ENCODE results near the gene MKRN2OS. TPM values are rescaled to one million over a fixed set of nuclear protein-coding genes. Genes with fewer than 3 reads are reported as not detected.

Gene MKRN2OS
- total RNA-seq, 1 donor from 2014 or later, result not detected

GRCh38 chr3:12515631-12516030 is 29.7 kb downstream of the MKRN2OS start:
- no peak overlapping the region for H3K27ac Mint-ChIP-seq (ENCODE audit: unreplicated experiment)
- DNase-seq (ENCODE audit: low spot score), result no peak
- no peaks in the 10 kb centered on the region for H3K27me3 Mint-ChIP-seq (ENCODE audit: unreplicated experiment)
- no peaks in the 10 kb centered on the region for H3K4me1 Mint-ChIP-seq (ENCODE audit: unreplicated experiment)
- H3K4me3 Mint-ChIP-seq (ENCODE audit: unreplicated experiment), result no peak overlapping the region
- TF ChIP-seq CTCF (IDR thresholded peaks at IDR 0.05; ENCODE audit: unreplicated experiment), result no peak
- H3K36me3 Mint-ChIP-seq (ENCODE audit: low read depth, unreplicated experiment), result no peaks in the 10 kb centered on the region
- H3K9me3 Mint-ChIP-seq (ENCODE audit: unreplicated experiment), result no peaks in the 10 kb centered on the region

- H3K9me3 Mint-ChIP-seq (ENCODE audit: unreplicated experiment), result no peaks in the 10 kb centered on the region
- H3K27ac Mint-ChIP-seq (ENCODE audit: unreplicated experiment), result no peak overlapping the region
- H3K4me1 Mint-ChIP-seq (ENCODE audit: unreplicated experiment), result no peaks in the 10 kb centered on the region
- no peak for TF ChIP-seq CTCF (IDR thresholded peaks at IDR 0.05; ENCODE audit: unreplicated experiment)
- no peaks in the 10 kb centered on the region for H3K27me3 Mint-ChIP-seq (ENCODE audit: unreplicated experiment)
- no peak for DNase-seq (ENCODE audit: low spot score)
- H3K4me3 Mint-ChIP-seq (ENCODE audit: unreplicated experiment), result no peak overlapping the region
- H3K36me3 Mint-ChIP-seq (ENCODE audit: low read depth, unreplicated experiment), result no peaks in the 10 kb centered on the region
Observed at GRCh38 chr3:12513694-12514446, 31.4 kb downstream of the MKRN2OS start.

GRCh38 chr3:12512534-12513118 is 32.7 kb downstream of the MKRN2OS start:
- Mint-ChIP-seq H3K27ac (ENCODE audit: unreplicated experiment) (no peak overlapping the region), H3K36me3 (ENCODE audit: low read depth, unreplicated experiment) (no peaks in the 10 kb centered on the region), H3K9me3 (ENCODE audit: unreplicated experiment) (no peaks in the 10 kb centered on the region), H3K4me1 (ENCODE audit: unreplicated experiment) (no peaks in the 10 kb centered on the region), H3K4me3 (ENCODE audit: unreplicated experiment) (no peak overlapping the region), H3K27me3 (ENCODE audit: unreplicated experiment) (no peaks in the 10 kb centered on the region)
- DNase-seq (ENCODE audit: low spot score), result no peak
- no peak for TF ChIP-seq CTCF (IDR thresholded peaks at IDR 0.05; ENCODE audit: unreplicated experiment)

- H3K27ac Mint-ChIP-seq (ENCODE audit: unreplicated experiment), result no peak overlapping the region
- no peak for DNase-seq (ENCODE audit: low spot score)
- H3K27me3 Mint-ChIP-seq (ENCODE audit: unreplicated experiment), result no peaks in the 10 kb centered on the region
- no peaks in the 10 kb centered on the region for H3K9me3 Mint-ChIP-seq (ENCODE audit: unreplicated experiment)
- no peak overlapping the region for H3K4me3 Mint-ChIP-seq (ENCODE audit: unreplicated experiment)
- H3K4me1 Mint-ChIP-seq (ENCODE audit: unreplicated experiment), result no peaks in the 10 kb centered on the region
- H3K36me3 Mint-ChIP-seq (ENCODE audit: low read depth, unreplicated experiment), result no peaks in the 10 kb centered on the region
- TF ChIP-seq CTCF (IDR thresholded peaks at IDR 0.05; ENCODE audit: unreplicated experiment), result no peak
Observed at GRCh38 chr3:12509466-12509865, 35.8 kb downstream of the MKRN2OS start.

GRCh38 chr3:12508291-12508700 is 37.0 kb downstream of the MKRN2OS start:
- H3K36me3 Mint-ChIP-seq (ENCODE audit: low read depth, unreplicated experiment), result peaks cover 3% of the 10 kb centered on the region
- H3K27ac Mint-ChIP-seq (ENCODE audit: unreplicated experiment), result no peak overlapping the region
- no peaks in the 10 kb centered on the region for H3K9me3 Mint-ChIP-seq (ENCODE audit: unreplicated experiment)
- no peak for DNase-seq (ENCODE audit: low spot score)
- H3K27me3 Mint-ChIP-seq (ENCODE audit: unreplicated experiment), result no peaks in the 10 kb centered on the region
- H3K4me1 Mint-ChIP-seq (ENCODE audit: unreplicated experiment), result no peaks in the 10 kb centered on the region
- no peak overlapping the region for H3K4me3 Mint-ChIP-seq (ENCODE audit: unreplicated experiment)
- no peak for TF ChIP-seq CTCF (IDR thresholded peaks at IDR 0.05; ENCODE audit: unreplicated experiment)

All from endothelial cell (in vitro differentiated cells).